ENCODE results near the gene FOSB.

DNA sequence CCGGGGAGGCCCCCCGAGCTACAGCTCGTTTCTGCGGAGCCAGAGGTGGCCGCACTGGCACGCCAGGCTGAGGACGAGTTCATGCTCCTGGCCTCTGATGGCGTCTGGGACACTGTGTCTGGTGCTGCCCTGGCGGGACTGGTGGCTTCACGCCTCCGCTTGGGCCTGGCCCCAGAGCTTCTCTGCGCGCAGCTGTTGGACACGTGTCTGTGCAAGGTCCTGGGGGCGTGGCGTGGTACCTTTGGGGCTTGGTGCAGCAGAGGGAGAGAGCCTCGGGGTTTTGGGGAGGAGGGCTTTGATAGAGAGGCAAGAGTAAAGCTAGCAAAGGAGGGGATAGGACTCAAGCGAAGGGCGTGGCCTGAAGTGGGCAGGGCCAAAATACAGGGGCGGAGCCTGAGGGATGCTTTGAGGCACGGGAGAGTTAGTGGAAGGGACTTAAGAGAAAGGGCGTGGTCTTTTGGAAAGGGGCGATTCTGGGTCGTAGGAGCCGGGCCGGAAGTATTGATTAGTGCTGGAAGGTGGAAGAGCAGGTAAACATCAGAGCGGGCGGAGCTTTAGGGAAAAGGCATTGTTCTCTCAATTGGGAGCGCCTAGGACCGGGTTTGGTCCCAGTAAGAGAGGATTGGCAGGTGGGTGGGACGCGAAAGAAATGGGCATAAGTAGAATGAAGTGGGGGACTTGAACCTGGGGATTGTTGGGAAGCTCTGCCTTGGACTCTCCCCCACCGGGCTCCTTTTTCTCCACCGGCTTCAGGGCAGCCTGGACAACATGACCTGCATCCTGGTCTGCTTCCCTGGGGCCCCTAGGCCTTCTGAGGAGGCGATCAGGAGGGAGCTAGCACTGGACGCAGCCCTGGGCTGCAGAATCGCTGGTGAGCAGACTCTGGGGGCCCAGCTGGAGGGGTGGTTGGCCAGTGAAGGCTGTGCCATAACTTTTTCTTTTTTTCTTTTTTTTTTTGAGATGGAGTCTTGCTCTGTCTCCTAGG, 31.7 kb downstream of the FOSB start:
- TF ChIP-seq, protein P1, sequence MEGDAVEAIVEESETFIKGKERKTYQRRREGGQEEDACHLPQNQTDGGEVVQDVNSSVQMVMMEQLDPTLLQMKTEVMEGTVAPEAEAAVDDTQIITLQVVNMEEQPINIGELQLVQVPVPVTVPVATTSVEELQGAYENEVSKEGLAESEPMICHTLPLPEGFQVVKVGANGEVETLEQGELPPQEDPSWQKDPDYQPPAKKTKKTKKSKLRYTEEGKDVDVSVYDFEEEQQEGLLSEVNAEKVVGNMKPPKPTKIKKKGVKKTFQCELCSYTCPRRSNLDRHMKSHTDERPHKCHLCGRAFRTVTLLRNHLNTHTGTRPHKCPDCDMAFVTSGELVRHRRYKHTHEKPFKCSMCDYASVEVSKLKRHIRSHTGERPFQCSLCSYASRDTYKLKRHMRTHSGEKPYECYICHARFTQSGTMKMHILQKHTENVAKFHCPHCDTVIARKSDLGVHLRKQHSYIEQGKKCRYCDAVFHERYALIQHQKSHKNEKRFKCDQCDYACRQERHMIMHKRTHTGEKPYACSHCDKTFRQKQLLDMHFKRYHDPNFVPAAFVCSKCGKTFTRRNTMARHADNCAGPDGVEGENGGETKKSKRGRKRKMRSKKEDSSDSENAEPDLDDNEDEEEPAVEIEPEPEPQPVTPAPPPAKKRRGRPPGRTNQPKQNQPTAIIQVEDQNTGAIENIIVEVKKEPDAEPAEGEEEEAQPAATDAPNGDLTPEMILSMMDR (IDR thresholded peaks at IDR 0.05; ENCODE audit: low read depth, low read length) = no peak
- TF ChIP-seq EZH2phosphoT487 (IDR thresholded peaks at IDR 0.05; ENCODE audit: low read depth) = no peak

Measured in OCI-LY3 (cell line).